IPS-18c (cell line): ENCODE measurements around the gene CANT1.

ENCODE experiments used
- H3K4me3 ChIP-seq: 2 replicates; pipeline ENCODE4 v1.7.0; 2013; ENCODE audit warnings: low read depth, mild to moderate bottlenecking, low read length, moderate library complexity; ENCODE audit not compliant: insufficient read depth
- H3K9me3 ChIP-seq: one replicate; pipeline ENCODE4 v1.6.1; 2013; ENCODE audit warnings: mild to moderate bottlenecking, low read length, moderate library complexity; ENCODE audit not compliant: control insufficient read depth, insufficient read depth

CANT1 gene

GRCh38 chr17:79003661-79004411, 5.7 kb downstream of the CANT1 start:
- H3K4me3 ChIP-seq: no peak overlapping the region
- H3K9me3 ChIP-seq: no peaks in the 10 kb centered on the region

GRCh38 chr17:79002796-79003593, 6.6 kb downstream of the CANT1 start:
- Histone ChIP-seq H3K9me3 (no peaks in the 10 kb centered on the region), H3K4me3 (no peak overlapping the region)

- Histone ChIP-seq H3K9me3 (no peaks in the 10 kb centered on the region), H3K4me3 (no peak overlapping the region)
Measured at GRCh38 chr17:79002291-79002690, 7.3 kb downstream of the CANT1 start.

GRCh38 chr17:79001190-79002020, 8.2 kb downstream of the CANT1 start:
- H3K4me3 ChIP-seq: no peak overlapping the region; the same call in 1 of the 2 replicates
- no peaks in the 10 kb centered on the region for H3K9me3 ChIP-seq

- H3K4me3 ChIP-seq: no peak overlapping the region
Measured at GRCh38 chr17:79000396-79001189, 9.0 kb downstream of the CANT1 start.

GRCh38 chr17:78999947-79000395, 9.6 kb downstream of the CANT1 start:
- no peak overlapping the region for H3K4me3 ChIP-seq
- no peaks in the 10 kb centered on the region for H3K9me3 ChIP-seq

More at GRCh38 chr17:79000396-79001189, 9.0 kb downstream of the CANT1 start:
- no peaks in the 10 kb centered on the region for H3K9me3 ChIP-seq

- H3K9me3 ChIP-seq: no peaks in the 10 kb centered on the region
- no peak overlapping the region for H3K4me3 ChIP-seq
Measured at GRCh38 chr17:78999056-78999768, 10.4 kb downstream of the CANT1 start.

GRCh38 chr17:78998311-78999055, 11.1 kb downstream of the CANT1 start:
- Histone ChIP-seq H3K9me3 (no peaks in the 10 kb centered on the region), H3K4me3 (no peak overlapping the region)

GRCh38 chr17:78997881-78998280, 11.7 kb downstream of the CANT1 start:
- Histone ChIP-seq H3K4me3 (no peak overlapping the region), H3K9me3 (no peaks in the 10 kb centered on the region)

GRCh38 chr17:78997231-78997741, 12.3 kb downstream of the CANT1 start:
- no peaks in the 10 kb centered on the region for H3K9me3 ChIP-seq
- no peak overlapping the region for H3K4me3 ChIP-seq

GRCh38 chr17:78996781-78997201, 12.8 kb downstream of the CANT1 start:
- Histone ChIP-seq H3K4me3 (no peak overlapping the region), H3K9me3 (no peaks in the 10 kb centered on the region)

- Histone ChIP-seq H3K9me3 (no peaks in the 10 kb centered on the region), H3K4me3 (no peak overlapping the region)
Measured at GRCh38 chr17:78995761-78996451, 13.7 kb downstream of the CANT1 start.

GRCh38 chr17:78995022-78995760, 14.4 kb downstream of the CANT1 start:
- Histone ChIP-seq H3K9me3 (no peaks in the 10 kb centered on the region), H3K4me3 (no peak overlapping the region)

- H3K9me3 ChIP-seq: no peaks in the 10 kb centered on the region
- no peak overlapping the region for H3K4me3 ChIP-seq
Measured at GRCh38 chr17:78993981-78994671, 15.4 kb downstream of the CANT1 start.
